Sigmoid colon (tissue), 7 donors: Measurements from ENCODE around the gene ULBP3. TPM values are rescaled to one million over a fixed set of nuclear protein-coding genes. Genes with fewer than 3 reads are reported as not detected.

ENCODE experiments used
- DNase-seq: peaks from one replicate; pipeline ENCODE4 v3.0.0-alpha.2; 2019
- H3K27ac ChIP-seq, 4 donors: fragments of 200-600 bp; sonication (generic); one replicate each; pipeline ENCODE4 v1.5.1; 2016 to 2019; ENCODE audit warnings: mild to moderate bottlenecking in 1 of 4
- H3K27me3 ChIP-seq, 3 donors: fragments of 200-600 bp; sonication (generic); one replicate each; pipeline ENCODE4 v1.5.1; 2019; ENCODE audit warnings: mild to moderate bottlenecking in 1 of 3
- H3K36me3 ChIP-seq, 4 donors: fragments of 200-600 bp; sonication (generic); one replicate each; pipeline ENCODE4 v1.5.1; 2016 to 2019
- H3K4me1 ChIP-seq, 4 donors: fragments of 200-600 bp; sonication (generic); one replicate each; pipeline ENCODE4 v1.5.1; 2017 to 2019
- H3K4me3 ChIP-seq, 4 donors: fragments of 200-600 bp; sonication (generic); one replicate each; pipeline ENCODE4 v1.5.1; 2017 to 2019; ENCODE audit warnings: mild to moderate bottlenecking in 2 of 4, moderate library complexity in 1 of 4
- H3K9me3 ChIP-seq, 4 donors: fragments of 200-600 bp in 3 of 4; sonication (generic) in 3 of 4; one replicate each; pipeline versions ENCODE4 v1.5.1 to v1.6.1; 2013 to 2019
- EP300 ChIP-seq, 4 donors: sonication (generic); formaldehyde crosslinking; IDR thresholded peaks; one replicate each; pipeline ENCODE4 v1.6.1; 2017; ENCODE audit warnings: antibody characterized with exemption in 4 of 4
- POLR2A ChIP-seq, 2 donors: fragments of 450-650 bp; IDR thresholded peaks; one replicate each; pipeline ENCODE4 v1.6.1; 2016; ENCODE audit warnings: antibody characterized with exemption in 2 of 2, mild to moderate bottlenecking in 2 of 2, moderate library complexity in 2 of 2
- POLR2AphosphoS5 ChIP-seq, 4 donors: sonication (generic); formaldehyde crosslinking; IDR thresholded peaks; one replicate each; pipeline ENCODE4 v1.6.1; 2017; ENCODE audit warnings: antibody characterized with exemption in 4 of 4
- WGBS, 2 donors: extraction: QIAGEN DNeasy Blood & Tissue Kit; methylation state at CpG; one replicate each; pipeline ENCODE4 v1.1.7; 2013; 5-methylcytosine and 5-hydroxymethylcytosine counted together
- intact Hi-C: fragments of 100-400 bp; cut with DNase I; formaldehyde crosslinking; loops from one replicate; pipeline ENCODE4 v1.15.1; 2023
- polyA plus RNA-seq, 3 donors: library from polyadenylated mRNA; stranded (reverse); fragments of 200-250 nt; gene quantifications; one replicate each; pipeline ENCODE4 v1.2.3, GENCODE V29; 2013
- total RNA-seq, 4 donors: library from RNA; depleted of rRNA; stranded (reverse); fragments of >200 nt; gene quantifications; one replicate each; pipeline ENCODE4 v1.1.0, GENCODE V29; 2016
- TF ChIP-seq, protein P1 (sequence below), 4 experiments: fragments of 450-650 bp in 3 of 4; fragments of 200-600 bp in 1 of 4; IDR thresholded peaks; one replicate each; pipeline ENCODE4 v1.5.1; 2016 to 2019; ENCODE audit warnings: antibody characterized with exemption in 4 of 4, mild to moderate bottlenecking in 3 of 4, moderate library complexity in 2 of 4
- donor health status: healthy with polysubstance abuse.
- donor health status: Bipolar disorder and iron deficiency.
- donor health status: healthy.

ULBP3 gene
- total and polyA plus RNA-seq, 7 donors, result 0.95 to 1.5 TPM; not detected in 5

- Histone ChIP-seq H3K36me3 (no peaks in the 10 kb centered on the region), H3K4me1 (no peaks in the 10 kb centered on the region), H3K27me3 (peaks cover 0 to 23% (median 0%) of the 10 kb centered on the region in 3 donors), H3K9me3 (no peaks in the 10 kb centered on the region), H3K4me3 (no peak overlapping the region), H3K27ac (no peak overlapping the region)
- TF ChIP-seq, protein P1, sequence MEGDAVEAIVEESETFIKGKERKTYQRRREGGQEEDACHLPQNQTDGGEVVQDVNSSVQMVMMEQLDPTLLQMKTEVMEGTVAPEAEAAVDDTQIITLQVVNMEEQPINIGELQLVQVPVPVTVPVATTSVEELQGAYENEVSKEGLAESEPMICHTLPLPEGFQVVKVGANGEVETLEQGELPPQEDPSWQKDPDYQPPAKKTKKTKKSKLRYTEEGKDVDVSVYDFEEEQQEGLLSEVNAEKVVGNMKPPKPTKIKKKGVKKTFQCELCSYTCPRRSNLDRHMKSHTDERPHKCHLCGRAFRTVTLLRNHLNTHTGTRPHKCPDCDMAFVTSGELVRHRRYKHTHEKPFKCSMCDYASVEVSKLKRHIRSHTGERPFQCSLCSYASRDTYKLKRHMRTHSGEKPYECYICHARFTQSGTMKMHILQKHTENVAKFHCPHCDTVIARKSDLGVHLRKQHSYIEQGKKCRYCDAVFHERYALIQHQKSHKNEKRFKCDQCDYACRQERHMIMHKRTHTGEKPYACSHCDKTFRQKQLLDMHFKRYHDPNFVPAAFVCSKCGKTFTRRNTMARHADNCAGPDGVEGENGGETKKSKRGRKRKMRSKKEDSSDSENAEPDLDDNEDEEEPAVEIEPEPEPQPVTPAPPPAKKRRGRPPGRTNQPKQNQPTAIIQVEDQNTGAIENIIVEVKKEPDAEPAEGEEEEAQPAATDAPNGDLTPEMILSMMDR (IDR thresholded peaks at IDR 0.05), result no peak
- no peak for TF ChIP-seq POLR2AphosphoS5 (IDR thresholded peaks at IDR 0.05)
- no peak for TF ChIP-seq EP300 (IDR thresholded peaks at IDR 0.05)
- TF ChIP-seq POLR2A (IDR thresholded peaks at IDR 0.05), result no peak
- 53 to 70% methylated on average over 4 of the region's 4 CpGs for WGBS, 2 donors
- intact Hi-C loops, result no loop called here
- DNase-seq, result no peak
Observed at GRCh38 chr6:150050846-150051245, 18.1 kb downstream of the ULBP3 start.

DNA sequence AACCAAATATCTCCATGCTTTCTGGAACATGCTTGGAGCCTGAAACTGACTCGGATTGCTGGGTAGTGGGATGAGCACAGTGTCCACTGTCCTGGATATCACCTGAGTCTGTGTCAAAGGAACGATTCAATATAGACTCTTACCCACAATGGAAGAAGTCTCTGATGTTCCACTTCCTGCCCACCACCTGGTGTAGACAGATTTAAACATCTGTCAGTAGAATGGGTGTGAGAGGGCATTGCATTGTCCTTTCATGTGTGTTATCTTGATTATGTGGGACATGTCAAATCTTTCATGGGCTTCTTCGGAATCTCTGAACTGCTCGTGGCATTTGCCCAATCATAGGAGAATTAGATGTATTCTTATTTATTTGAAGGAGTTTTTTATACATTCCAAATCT lies 20.8 kb downstream of the ULBP3 start:
- 64% methylated on average over 4 of the region's 4 CpGs for WGBS, 2 donors

GRCh38 chr6:150046943-150047342 lies 22.0 kb downstream of the ULBP3 start:
- no peak for TF ChIP-seq POLR2A (IDR thresholded peaks at IDR 0.05)
- TF ChIP-seq, protein P1 (IDR thresholded peaks at IDR 0.05), result no peak
- no peak for TF ChIP-seq POLR2AphosphoS5 (IDR thresholded peaks at IDR 0.05)
- peaks cover 0 to 14% (median 0%) of the 10 kb centered on the region in 3 donors for H3K27me3 ChIP-seq

More for the DNA sequence above, 20.8 kb downstream of the ULBP3 start:
- Histone ChIP-seq H3K27me3 (peaks cover 0 to 21% (median 0%) of the 10 kb centered on the region in 3 donors), H3K9me3 (no peaks in the 10 kb centered on the region), H3K36me3 (no peaks in the 10 kb centered on the region), H3K27ac (no peak overlapping the region), H3K4me3 (no peak overlapping the region), H3K4me1 (no peaks in the 10 kb centered on the region)
- intact Hi-C loops, result no loop called here
- TF ChIP-seq, protein P1 (IDR thresholded peaks at IDR 0.05), result no peak
- TF ChIP-seq POLR2AphosphoS5 (IDR thresholded peaks at IDR 0.05) (no peak), POLR2A (IDR thresholded peaks at IDR 0.05) (no peak), EP300 (IDR thresholded peaks at IDR 0.05) (no peak)
- DNase-seq, result no peak

GRCh38 chr6:150044621-150045145 lies 24.2 kb downstream of the ULBP3 start:
- 89% methylated on average over 10 of the region's 10 CpGs for WGBS, 2 donors
- Histone ChIP-seq H3K9me3 (no peaks in the 10 kb centered on the region), H3K4me3 (no peak overlapping the region), H3K4me1 (no peaks in the 10 kb centered on the region), H3K27me3 (peaks cover 0 to 31% (median 0%) of the 10 kb centered on the region in 3 donors), H3K36me3 (no peaks in the 10 kb centered on the region), H3K27ac (no peak overlapping the region)
- intact Hi-C loops, result no loop called here
- DNase-seq, result no peak
- TF ChIP-seq EP300 (IDR thresholded peaks at IDR 0.05) (no peak), POLR2A (IDR thresholded peaks at IDR 0.05) (no peak), POLR2AphosphoS5 (IDR thresholded peaks at IDR 0.05) (no peak)
- TF ChIP-seq, protein P1 (IDR thresholded peaks at IDR 0.05), result no peak

More at GRCh38 chr6:150046943-150047342, 22.0 kb downstream of the ULBP3 start:
- intact Hi-C loops, result no loop called here
- 90 to 92% methylated on average over 1 of the region's 1 CpG for WGBS, 2 donors
- Histone ChIP-seq H3K27ac (no peak overlapping the region), H3K4me3 (no peak overlapping the region), H3K36me3 (no peaks in the 10 kb centered on the region), H3K4me1 (no peaks in the 10 kb centered on the region), H3K9me3 (no peaks in the 10 kb centered on the region)
- peak; percentile 26 for DNase-seq
